ENCODE measurements around the gene FKBP1B. TPM values are rescaled to one million over a fixed set of nuclear protein-coding genes. Genes with fewer than 3 reads are reported as not detected.

The FKBP1B gene
- total RNA-seq, 1 donor from 2014 or later, result 20.6 TPM

DNA sequence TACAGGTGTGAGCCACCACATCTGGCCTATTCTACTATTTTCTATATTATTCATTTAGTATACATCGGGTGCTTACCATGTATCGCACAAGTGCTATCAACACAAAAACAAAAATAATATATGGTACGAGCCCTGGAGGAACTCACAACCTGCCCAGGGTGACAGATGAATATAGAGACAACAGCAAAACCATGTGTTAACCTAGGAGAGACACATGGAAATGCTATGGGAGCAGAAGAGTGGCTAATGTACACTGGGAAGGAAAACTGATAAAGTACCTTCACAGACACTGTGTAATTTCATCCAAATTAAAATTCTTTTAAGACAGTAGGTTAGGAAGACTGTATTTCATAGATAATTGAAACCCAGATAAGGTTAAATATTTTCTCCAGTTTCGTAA, 22.7 kb downstream of the FKBP1B start:
- TF ChIP-seq, protein P1, sequence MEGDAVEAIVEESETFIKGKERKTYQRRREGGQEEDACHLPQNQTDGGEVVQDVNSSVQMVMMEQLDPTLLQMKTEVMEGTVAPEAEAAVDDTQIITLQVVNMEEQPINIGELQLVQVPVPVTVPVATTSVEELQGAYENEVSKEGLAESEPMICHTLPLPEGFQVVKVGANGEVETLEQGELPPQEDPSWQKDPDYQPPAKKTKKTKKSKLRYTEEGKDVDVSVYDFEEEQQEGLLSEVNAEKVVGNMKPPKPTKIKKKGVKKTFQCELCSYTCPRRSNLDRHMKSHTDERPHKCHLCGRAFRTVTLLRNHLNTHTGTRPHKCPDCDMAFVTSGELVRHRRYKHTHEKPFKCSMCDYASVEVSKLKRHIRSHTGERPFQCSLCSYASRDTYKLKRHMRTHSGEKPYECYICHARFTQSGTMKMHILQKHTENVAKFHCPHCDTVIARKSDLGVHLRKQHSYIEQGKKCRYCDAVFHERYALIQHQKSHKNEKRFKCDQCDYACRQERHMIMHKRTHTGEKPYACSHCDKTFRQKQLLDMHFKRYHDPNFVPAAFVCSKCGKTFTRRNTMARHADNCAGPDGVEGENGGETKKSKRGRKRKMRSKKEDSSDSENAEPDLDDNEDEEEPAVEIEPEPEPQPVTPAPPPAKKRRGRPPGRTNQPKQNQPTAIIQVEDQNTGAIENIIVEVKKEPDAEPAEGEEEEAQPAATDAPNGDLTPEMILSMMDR (conservative IDR thresholded peaks at IDR 0.05; ENCODE audit: low read depth, low read length), result no peak

DNA sequence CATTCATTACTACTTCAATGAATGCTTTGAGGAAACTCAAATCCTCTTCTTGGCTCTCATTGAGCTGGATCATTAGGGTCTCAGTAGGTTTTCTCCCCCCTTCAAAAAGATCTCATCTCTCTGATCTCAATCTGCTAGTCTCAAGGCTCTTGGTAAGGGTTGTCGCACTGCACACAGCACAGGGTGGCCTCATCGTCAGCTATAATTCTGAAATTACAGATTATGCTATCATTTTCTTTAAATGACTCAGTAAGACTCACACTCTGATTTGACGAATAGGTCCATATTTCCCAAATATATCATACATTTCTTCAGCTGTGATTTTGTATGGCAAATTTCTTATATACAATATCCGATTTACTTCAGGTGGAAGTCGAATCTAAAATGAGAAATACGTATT, 24.3 kb downstream of the FKBP1B start:
- DNase-seq (ENCODE audit: low read depth), result no peak
- no peak overlapping the region for H3K4me3 ChIP-seq (ENCODE audit: low read depth, low read length)
- TF ChIP-seq, protein P1 (conservative IDR thresholded peaks at IDR 0.05; ENCODE audit: low read depth, low read length), result no peak

More for the DNA sequence above, 22.7 kb downstream of the FKBP1B start:
- DNase-seq (ENCODE audit: low read depth), result no peak
- no peak overlapping the region for H3K4me3 ChIP-seq (ENCODE audit: low read depth, low read length)

DNA sequence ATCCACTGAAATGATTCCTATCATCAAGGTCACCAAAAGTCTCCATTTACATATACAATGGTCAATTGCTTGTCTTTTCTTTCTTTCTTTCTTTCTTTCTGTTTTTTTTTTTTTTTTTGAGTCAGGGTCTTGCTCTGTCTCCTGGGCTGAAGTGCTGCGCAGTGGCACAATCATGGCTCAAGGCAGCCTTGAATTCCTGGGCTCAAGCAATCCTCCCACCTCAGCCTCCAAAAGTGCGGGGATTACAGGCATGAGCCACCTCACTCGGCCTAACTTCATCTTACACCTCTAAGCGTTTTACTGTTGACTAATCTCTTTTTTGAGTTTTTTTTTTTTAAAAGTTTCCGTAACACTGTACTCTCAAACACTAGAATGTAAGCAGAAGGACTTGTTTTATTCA, 25.7 kb downstream of the FKBP1B start:
- H3K4me3 ChIP-seq (ENCODE audit: low read depth, low read length), result peak overlapping the region; percentile 90
- DNase-seq (ENCODE audit: low read depth), result no peak
- TF ChIP-seq, protein P1 (conservative IDR thresholded peaks at IDR 0.05; ENCODE audit: low read depth, low read length), result no peak

DNA sequence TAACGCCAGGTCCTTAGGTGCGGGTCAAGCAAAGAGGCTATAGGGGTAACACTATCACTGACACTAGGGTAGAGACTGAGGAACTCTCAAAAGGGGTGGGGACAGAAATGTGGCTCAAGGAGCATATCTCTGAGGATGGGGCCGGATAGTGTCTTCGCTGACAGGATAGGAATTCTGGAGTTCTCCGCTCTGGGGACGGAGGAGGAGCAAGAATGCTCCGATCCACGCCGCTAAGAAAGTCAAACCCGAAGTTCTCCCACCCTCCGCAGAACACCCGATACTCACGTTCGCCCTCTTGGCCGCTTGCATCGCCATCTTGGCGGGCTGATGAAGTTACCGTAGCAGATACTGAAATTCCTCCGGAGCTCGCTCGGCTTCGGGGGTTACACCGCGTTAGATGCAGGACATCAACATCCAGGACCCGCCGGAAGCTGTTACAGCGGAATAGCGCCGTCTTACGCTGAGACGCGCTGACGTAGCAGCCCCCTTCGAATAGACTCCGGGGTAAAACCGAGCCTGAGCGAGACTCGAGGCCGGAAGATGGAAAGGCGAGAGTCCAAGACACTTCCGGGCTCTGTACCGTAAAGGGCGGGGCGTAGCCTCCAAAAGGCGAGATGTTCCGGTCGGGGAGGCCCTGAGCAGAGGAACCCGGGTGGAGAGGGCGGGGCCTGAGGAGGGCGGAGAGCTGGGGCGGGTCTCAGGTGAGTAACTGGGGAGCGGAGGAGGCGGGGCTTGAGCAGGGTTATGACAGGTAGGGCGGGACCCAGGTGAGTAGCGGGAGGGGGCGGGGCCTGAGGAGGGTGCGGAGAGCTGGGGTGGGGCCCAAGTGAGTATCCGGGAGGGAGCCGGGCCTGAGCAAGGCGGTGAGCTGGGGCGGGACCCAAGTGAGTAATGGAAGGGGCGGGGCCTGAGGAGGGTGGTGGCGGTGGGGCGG, 26.6 kb downstream of the FKBP1B start, which contains the start of gene SF3B6:
SF3B6 (minus strand) TSS at position 412 of the 934 bp plus-strand sequence; CDS start at position 315, 97 bp downstream.
- peak; percentile 95 for DNase-seq (ENCODE audit: low read depth)
- peak within 1 kb of the TSS; percentile 90 for H3K4me3 ChIP-seq (ENCODE audit: low read depth, low read length)
- TF ChIP-seq, protein P1 (conservative IDR thresholded peaks at IDR 0.05; ENCODE audit: low read depth, low read length), result no peak

DNA sequence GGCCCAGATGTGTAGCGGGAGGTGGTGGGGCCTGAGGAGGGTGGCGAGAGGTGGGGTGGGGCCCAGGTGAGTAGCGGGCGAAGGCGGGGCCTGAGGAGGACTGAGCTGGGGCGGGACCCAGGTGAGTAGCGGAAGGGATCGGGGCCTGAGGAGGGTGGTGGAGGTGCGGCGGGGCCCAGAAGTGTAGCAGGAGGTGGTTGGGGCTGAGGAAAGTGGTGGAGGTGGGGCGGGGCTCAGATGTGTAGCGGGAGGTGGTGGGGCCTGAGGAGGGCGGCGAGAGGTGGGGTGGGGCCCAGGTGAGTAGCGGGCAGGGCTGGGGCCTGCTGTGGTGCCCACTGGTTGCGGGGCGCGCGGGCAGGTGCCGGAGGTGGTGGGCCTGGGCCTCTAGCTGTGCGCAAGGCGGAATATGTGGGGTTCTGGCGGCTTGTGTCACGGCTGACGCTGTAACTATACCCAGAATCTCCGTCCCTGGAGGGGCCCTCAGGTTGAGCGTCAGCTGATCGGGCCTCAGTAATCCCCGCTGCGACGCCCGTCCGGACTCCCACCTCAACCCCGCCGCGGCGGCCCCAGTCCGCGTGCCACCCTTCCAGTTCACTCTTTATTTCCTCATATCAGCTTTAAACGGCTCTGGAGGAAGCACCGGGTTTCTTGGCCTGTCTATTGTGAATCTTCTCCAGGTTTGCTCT, 27.5 kb downstream of the FKBP1B start:
- H3K4me3 ChIP-seq (ENCODE audit: low read depth, low read length), result peak overlapping the region; percentile 90
- TF ChIP-seq, protein P1 (conservative IDR thresholded peaks at IDR 0.05; ENCODE audit: low read depth, low read length), result no peak
- DNase-seq (ENCODE audit: low read depth), result no peak

DNA sequence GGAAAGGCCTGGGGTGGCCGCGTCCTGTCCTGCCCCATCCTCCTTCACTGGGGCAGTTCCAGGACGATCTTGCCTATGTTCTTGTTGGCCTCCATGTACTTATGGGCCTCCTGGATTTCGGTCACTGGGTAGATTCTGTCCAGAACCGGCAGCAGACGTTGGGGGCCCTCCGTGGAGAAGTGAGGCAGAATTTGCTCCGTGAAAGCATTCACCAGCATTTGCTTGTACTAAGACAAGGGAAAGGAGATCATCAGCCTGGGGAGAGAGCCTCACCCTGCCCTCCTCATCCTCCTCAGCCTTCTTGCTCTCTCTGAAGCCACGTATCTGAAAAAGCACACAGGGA, 28.0 kb downstream of the FKBP1B start:
- TF ChIP-seq, protein P1 (conservative IDR thresholded peaks at IDR 0.05; ENCODE audit: low read depth, low read length), result no peak
- H3K4me3 ChIP-seq (ENCODE audit: low read depth, low read length), result peak overlapping the region; percentile 90
- no peak for DNase-seq (ENCODE audit: low read depth)
